ENCODE data around the gene RBM28.

GRCh38 chr7:128389618-128390329, 46.1 kb upstream of the RBM28 start:
- TF ChIP-seq EZH2 (IDR thresholded peaks at IDR 0.05; ENCODE audit: low read depth, low read length, severe bottlenecking) (no peak), CTCF (IDR thresholded peaks at IDR 0.05; ENCODE audit: control extremely low read depth in 1 of 3, insufficient read depth in 1 of 3, low read depth in 1 of 3, low read length in 3 of 3) (no peak), BACH1 (IDR thresholded peaks at IDR 0.05; ENCODE audit: low read length) (no peak), POLR2A (IDR thresholded peaks at IDR 0.05; ENCODE audit: control extremely low read depth in 1 of 2, low read depth in 2 of 2, low read length in 2 of 2) (no peak), GABPA (IDR thresholded peaks at IDR 0.05; ENCODE audit: borderline replicate concordance, insufficient read depth, low read length) (no peak), RAD21 (IDR thresholded peaks at IDR 0.05 in 1 of 2, conservative IDR thresholded peaks at IDR 0.05 in 1 of 2; ENCODE audit: low read depth in 2 of 2, low read length in 2 of 2) (no peak), RFX5 (IDR thresholded peaks at IDR 0.05; ENCODE audit: borderline replicate concordance, low read depth, low read length) (no peak)
- TF ChIP-seq, protein P1, sequence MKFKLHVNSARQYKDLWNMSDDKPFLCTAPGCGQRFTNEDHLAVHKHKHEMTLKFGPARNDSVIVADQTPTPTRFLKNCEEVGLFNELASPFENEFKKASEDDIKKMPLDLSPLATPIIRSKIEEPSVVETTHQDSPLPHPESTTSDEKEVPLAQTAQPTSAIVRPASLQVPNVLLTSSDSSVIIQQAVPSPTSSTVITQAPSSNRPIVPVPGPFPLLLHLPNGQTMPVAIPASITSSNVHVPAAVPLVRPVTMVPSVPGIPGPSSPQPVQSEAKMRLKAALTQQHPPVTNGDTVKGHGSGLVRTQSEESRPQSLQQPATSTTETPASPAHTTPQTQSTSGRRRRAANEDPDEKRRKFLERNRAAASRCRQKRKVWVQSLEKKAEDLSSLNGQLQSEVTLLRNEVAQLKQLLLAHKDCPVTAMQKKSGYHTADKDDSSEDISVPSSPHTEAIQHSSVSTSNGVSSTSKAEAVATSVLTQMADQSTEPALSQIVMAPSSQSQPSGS (IDR thresholded peaks at IDR 0.05; ENCODE audit: low read length): no peak
